ENCODE data around the gene SMCO4. TPM values are rescaled to one million over a fixed set of nuclear protein-coding genes. Genes with fewer than 3 reads are reported as not detected.

SMCO4 gene
- total RNA-seq, 1 experiment from 2014 or later, result 50.1 TPM

DNA sequence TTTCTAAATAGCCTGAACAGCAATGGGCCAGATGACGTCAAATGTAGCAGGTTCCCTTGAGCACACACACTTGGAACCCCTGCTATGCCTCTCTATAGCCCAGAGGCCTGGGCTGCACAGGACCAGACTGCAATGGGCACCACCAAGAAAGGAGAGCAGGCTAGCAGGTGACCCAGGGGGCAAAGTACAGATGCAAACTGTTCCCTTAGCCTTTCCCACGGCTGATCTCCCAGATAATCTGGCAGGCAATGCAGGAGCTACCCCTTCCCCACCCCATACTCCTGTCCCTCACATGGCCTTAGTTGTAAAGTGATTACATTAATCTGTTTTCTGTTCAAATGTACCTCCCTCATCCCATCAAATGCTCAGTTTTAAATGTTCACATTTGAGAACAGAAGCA lies 41.3 kb downstream of the SMCO4 start:
- ChIA-PET CTCF (no interaction called here), POLR2A (no interaction called here)
- Mint-ChIP-seq H3K9me3 (peaks cover 9% of the 10 kb centered on the region), H3K36me3 (peaks cover 33% of the 10 kb centered on the region), H3K27ac (no peak overlapping the region), H3K27me3 (ENCODE audit: low read depth) (no peaks in the 10 kb centered on the region), H3K4me3 (no peak overlapping the region), H3K4me1 (peaks cover 38% of the 10 kb centered on the region)
- no peak for ATAC-seq
- TF ChIP-seq CREB1 (CRISPR knock-in tag; IDR thresholded peaks at IDR 0.05), result no peak
- TF ChIP-seq, protein P1, sequence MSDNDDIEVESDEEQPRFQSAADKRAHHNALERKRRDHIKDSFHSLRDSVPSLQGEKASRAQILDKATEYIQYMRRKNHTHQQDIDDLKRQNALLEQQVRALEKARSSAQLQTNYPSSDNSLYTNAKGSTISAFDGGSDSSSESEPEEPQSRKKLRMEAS (CRISPR knock-in tag; IDR thresholded peaks at IDR 0.05), result no peak
- TF ChIP-seq, protein P2, sequence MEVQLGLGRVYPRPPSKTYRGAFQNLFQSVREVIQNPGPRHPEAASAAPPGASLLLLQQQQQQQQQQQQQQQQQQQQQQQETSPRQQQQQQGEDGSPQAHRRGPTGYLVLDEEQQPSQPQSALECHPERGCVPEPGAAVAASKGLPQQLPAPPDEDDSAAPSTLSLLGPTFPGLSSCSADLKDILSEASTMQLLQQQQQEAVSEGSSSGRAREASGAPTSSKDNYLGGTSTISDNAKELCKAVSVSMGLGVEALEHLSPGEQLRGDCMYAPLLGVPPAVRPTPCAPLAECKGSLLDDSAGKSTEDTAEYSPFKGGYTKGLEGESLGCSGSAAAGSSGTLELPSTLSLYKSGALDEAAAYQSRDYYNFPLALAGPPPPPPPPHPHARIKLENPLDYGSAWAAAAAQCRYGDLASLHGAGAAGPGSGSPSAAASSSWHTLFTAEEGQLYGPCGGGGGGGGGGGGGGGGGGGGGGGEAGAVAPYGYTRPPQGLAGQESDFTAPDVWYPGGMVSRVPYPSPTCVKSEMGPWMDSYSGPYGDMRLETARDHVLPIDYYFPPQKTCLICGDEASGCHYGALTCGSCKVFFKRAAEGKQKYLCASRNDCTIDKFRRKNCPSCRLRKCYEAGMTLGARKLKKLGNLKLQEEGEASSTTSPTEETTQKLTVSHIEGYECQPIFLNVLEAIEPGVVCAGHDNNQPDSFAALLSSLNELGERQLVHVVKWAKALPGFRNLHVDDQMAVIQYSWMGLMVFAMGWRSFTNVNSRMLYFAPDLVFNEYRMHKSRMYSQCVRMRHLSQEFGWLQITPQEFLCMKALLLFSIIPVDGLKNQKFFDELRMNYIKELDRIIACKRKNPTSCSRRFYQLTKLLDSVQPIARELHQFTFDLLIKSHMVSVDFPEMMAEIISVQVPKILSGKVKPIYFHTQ (CRISPR knock-in tag; IDR thresholded peaks at IDR 0.05), result no peak
- no peak for TF ChIP-seq CBFB (CRISPR knock-in tag; IDR thresholded peaks at IDR 0.05; ENCODE audit: low read depth)
- no peak for TF ChIP-seq IRF2 (CRISPR knock-in tag; IDR thresholded peaks at IDR 0.05; ENCODE audit: borderline replicate concordance, low read depth)
- no peak for TF ChIP-seq SMAD3 (CRISPR knock-in tag; IDR thresholded peaks at IDR 0.05; ENCODE audit: borderline replicate concordance)
- TF ChIP-seq ZNF396 (CRISPR knock-in tag; IDR thresholded peaks at IDR 0.05; ENCODE audit: borderline replicate concordance), result no peak
- TF ChIP-seq, protein P3, sequence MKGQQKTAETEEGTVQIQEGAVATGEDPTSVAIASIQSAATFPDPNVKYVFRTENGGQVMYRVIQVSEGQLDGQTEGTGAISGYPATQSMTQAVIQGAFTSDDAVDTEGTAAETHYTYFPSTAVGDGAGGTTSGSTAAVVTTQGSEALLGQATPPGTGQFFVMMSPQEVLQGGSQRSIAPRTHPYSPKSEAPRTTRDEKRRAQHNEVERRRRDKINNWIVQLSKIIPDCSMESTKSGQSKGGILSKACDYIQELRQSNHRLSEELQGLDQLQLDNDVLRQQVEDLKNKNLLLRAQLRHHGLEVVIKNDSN (CRISPR knock-in tag; IDR thresholded peaks at IDR 0.05), result no peak
- TF ChIP-seq MYBL2 (CRISPR knock-in tag; IDR thresholded peaks at IDR 0.05), result no peak
- TF ChIP-seq, protein P4, sequence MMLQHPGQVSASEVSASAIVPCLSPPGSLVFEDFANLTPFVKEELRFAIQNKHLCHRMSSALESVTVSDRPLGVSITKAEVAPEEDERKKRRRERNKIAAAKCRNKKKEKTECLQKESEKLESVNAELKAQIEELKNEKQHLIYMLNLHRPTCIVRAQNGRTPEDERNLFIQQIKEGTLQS (CRISPR knock-in tag; conservative IDR thresholded peaks at IDR 0.05), result no peak
- TF ChIP-seq, protein P5, sequence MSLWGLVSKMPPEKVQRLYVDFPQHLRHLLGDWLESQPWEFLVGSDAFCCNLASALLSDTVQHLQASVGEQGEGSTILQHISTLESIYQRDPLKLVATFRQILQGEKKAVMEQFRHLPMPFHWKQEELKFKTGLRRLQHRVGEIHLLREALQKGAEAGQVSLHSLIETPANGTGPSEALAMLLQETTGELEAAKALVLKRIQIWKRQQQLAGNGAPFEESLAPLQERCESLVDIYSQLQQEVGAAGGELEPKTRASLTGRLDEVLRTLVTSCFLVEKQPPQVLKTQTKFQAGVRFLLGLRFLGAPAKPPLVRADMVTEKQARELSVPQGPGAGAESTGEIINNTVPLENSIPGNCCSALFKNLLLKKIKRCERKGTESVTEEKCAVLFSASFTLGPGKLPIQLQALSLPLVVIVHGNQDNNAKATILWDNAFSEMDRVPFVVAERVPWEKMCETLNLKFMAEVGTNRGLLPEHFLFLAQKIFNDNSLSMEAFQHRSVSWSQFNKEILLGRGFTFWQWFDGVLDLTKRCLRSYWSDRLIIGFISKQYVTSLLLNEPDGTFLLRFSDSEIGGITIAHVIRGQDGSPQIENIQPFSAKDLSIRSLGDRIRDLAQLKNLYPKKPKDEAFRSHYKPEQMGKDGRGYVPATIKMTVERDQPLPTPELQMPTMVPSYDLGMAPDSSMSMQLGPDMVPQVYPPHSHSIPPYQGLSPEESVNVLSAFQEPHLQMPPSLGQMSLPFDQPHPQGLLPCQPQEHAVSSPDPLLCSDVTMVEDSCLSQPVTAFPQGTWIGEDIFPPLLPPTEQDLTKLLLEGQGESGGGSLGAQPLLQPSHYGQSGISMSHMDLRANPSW (CRISPR knock-in tag; conservative IDR thresholded peaks at IDR 0.05; ENCODE audit: low read depth), result no peak
- no peak for TF ChIP-seq NR3C1 (CRISPR knock-in tag; conservative IDR thresholded peaks at IDR 0.05; ENCODE audit: low read depth)
- TF ChIP-seq, protein P6, sequence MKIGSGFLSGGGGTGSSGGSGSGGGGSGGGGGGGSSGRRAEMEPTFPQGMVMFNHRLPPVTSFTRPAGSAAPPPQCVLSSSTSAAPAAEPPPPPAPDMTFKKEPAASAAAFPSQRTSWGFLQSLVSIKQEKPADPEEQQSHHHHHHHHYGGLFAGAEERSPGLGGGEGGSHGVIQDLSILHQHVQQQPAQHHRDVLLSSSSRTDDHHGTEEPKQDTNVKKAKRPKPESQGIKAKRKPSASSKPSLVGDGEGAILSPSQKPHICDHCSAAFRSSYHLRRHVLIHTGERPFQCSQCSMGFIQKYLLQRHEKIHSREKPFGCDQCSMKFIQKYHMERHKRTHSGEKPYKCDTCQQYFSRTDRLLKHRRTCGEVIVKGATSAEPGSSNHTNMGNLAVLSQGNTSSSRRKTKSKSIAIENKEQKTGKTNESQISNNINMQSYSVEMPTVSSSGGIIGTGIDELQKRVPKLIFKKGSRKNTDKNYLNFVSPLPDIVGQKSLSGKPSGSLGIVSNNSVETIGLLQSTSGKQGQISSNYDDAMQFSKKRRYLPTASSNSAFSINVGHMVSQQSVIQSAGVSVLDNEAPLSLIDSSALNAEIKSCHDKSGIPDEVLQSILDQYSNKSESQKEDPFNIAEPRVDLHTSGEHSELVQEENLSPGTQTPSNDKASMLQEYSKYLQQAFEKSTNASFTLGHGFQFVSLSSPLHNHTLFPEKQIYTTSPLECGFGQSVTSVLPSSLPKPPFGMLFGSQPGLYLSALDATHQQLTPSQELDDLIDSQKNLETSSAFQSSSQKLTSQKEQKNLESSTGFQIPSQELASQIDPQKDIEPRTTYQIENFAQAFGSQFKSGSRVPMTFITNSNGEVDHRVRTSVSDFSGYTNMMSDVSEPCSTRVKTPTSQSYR (CRISPR knock-in tag; IDR thresholded peaks at IDR 0.05), result no peak
- TF ChIP-seq PRRX2 (CRISPR knock-in tag; IDR thresholded peaks at IDR 0.05), result no peak
- TF ChIP-seq, protein P7, sequence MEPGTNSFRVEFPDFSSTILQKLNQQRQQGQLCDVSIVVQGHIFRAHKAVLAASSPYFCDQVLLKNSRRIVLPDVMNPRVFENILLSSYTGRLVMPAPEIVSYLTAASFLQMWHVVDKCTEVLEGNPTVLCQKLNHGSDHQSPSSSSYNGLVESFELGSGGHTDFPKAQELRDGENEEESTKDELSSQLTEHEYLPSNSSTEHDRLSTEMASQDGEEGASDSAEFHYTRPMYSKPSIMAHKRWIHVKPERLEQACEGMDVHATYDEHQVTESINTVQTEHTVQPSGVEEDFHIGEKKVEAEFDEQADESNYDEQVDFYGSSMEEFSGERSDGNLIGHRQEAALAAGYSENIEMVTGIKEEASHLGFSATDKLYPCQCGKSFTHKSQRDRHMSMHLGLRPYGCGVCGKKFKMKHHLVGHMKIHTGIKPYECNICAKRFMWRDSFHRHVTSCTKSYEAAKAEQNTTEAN (CRISPR knock-in tag; IDR thresholded peaks at IDR 0.05), result no peak
- TF ChIP-seq, protein P8, sequence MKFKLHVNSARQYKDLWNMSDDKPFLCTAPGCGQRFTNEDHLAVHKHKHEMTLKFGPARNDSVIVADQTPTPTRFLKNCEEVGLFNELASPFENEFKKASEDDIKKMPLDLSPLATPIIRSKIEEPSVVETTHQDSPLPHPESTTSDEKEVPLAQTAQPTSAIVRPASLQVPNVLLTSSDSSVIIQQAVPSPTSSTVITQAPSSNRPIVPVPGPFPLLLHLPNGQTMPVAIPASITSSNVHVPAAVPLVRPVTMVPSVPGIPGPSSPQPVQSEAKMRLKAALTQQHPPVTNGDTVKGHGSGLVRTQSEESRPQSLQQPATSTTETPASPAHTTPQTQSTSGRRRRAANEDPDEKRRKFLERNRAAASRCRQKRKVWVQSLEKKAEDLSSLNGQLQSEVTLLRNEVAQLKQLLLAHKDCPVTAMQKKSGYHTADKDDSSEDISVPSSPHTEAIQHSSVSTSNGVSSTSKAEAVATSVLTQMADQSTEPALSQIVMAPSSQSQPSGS (CRISPR knock-in tag; IDR thresholded peaks at IDR 0.05; ENCODE audit: borderline replicate concordance, low read depth), result no peak
- no peak for DNase-seq (ENCODE audit: low spot score)

Data from WTC11 (cell line).